NB4 (cell line): Measurements from ENCODE around the gene INO80E.

ENCODE experiments used
- POLR2A ChIP-seq: IDR thresholded peaks from 2 replicates; pipeline ENCODE4 v1.6.1; 2011; ENCODE audit warnings: mild to moderate bottlenecking; ENCODE audit not compliant: insufficient read length; ENCODE audit errors: extremely low read depth
- TF ChIP-seq, protein P1 (sequence below): IDR thresholded peaks from one replicate; pipeline ENCODE4 v1.5.1; 2012; ENCODE audit warnings: low read depth, low read length

GRCh38 chr16:29985271-29985811, 10.7 kb upstream of the INO80E start:
- TF ChIP-seq, protein P1, sequence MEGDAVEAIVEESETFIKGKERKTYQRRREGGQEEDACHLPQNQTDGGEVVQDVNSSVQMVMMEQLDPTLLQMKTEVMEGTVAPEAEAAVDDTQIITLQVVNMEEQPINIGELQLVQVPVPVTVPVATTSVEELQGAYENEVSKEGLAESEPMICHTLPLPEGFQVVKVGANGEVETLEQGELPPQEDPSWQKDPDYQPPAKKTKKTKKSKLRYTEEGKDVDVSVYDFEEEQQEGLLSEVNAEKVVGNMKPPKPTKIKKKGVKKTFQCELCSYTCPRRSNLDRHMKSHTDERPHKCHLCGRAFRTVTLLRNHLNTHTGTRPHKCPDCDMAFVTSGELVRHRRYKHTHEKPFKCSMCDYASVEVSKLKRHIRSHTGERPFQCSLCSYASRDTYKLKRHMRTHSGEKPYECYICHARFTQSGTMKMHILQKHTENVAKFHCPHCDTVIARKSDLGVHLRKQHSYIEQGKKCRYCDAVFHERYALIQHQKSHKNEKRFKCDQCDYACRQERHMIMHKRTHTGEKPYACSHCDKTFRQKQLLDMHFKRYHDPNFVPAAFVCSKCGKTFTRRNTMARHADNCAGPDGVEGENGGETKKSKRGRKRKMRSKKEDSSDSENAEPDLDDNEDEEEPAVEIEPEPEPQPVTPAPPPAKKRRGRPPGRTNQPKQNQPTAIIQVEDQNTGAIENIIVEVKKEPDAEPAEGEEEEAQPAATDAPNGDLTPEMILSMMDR = no peak
- no peak for TF ChIP-seq POLR2A
